GM23248 (cell line): ENCODE results near the gene LARP7.

Experiments used
- EZH2 ChIP-seq: fragments of 200-600 bp; sonication (generic); IDR thresholded peaks from 2 replicates; pipeline ENCODE4 v1.6.1; 2018; ENCODE audit warnings: antibody characterized with exemption, mild to moderate bottlenecking; ENCODE audit not compliant: insufficient read depth, poor library complexity, severe bottlenecking
- EZH2phosphoT487 ChIP-seq: fragments of 200-600 bp; sonication (generic); IDR thresholded peaks from 2 replicates; pipeline ENCODE4 v1.6.1; 2018; ENCODE audit warnings: antibody characterized with exemption, moderate library complexity, mild to moderate bottlenecking, low read depth; ENCODE audit not compliant: insufficient read depth

DNA sequence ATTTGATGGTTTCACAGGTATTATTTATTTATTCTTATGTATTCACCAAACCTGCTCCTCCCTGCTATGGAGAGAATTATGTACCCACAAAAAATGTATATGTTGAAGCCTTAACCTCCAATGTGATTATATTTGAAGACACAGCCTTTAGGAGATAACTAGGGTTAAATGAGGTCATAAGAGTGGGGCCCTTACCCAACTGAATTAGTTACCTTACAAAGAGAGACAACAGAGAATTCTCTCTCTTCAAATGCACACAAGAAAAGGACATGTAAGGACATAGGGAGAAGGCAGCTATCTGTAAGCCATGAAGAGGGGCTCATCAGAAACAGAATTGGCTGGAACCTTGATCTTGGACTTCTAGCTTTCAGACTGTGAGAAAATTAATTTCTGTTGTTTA, 44.2 kb upstream of the LARP7 start:
- TF ChIP-seq EZH2phosphoT487 = no peak
- no peak for TF ChIP-seq EZH2
